Measurements from ENCODE around the gene ADAMTS15.

Gene ADAMTS15

DNA sequence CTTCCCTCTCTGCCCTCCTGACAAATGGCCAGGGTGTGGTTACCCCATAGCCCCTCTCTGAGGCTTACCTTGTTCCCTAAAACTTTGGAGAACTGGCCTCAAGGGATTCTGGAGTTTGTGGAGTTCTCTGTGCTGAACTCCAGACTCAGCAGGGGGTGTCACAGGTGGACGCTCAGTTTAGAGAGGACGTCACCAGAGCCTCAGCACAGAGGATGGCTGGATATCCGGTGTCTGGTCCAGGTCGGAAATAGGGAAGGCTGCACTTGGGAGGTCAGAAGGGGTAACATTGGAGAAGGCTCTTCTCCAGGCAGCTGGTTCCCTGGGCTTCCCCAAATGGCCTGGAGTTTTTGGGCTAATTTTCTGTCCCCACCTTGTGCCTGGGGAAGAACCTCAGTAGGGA lies 64.2 kb downstream of the ADAMTS15 start:
- no peak for DNase-seq (ENCODE audit: low read depth in 1 of 2, low spot score in 1 of 2)

DNA sequence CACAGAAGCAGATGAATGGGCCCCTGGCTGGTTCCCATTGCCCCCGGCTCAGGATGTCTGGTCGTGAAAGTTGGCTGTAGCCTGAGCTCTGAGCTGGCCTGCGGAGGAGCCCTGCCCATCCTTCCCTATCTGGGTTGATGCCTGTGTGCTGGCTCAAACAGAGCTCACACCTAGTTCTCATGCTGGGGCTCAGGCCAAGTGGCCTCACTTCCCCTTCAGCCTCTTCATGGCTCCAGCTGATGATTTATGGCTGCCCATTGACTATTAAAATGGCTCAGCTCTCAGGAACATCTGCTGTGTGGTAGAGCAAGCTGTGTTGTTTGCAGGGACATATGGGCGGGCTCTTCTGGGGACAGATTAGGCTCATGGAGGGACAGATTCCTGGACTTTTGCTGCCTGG lies 64.7 kb downstream of the ADAMTS15 start:
- no peak for DNase-seq (ENCODE audit: low read depth in 1 of 2, low spot score in 1 of 2)

DNA sequence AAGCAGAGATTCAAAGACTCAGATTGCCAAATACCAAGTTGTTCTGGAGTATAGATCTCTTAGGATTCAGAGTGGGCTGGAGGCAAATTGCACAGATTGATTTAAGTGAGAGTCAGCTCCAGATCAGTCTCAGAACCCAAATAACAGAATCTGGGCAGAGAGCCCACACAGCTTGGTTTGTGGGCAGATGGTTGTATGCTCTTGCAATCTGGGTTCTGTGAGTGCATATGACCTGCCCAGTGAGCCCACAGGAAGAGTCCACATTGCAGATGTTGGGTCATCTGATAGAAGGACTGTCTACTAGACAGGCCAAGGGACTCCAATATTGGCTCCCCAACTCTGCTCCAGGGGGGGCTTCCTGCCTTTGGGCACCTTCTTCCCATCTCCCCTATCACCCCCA lies 65.9 kb downstream of the ADAMTS15 start:
- no peak for DNase-seq (ENCODE audit: low read depth in 1 of 2, low spot score in 1 of 2)

DNA sequence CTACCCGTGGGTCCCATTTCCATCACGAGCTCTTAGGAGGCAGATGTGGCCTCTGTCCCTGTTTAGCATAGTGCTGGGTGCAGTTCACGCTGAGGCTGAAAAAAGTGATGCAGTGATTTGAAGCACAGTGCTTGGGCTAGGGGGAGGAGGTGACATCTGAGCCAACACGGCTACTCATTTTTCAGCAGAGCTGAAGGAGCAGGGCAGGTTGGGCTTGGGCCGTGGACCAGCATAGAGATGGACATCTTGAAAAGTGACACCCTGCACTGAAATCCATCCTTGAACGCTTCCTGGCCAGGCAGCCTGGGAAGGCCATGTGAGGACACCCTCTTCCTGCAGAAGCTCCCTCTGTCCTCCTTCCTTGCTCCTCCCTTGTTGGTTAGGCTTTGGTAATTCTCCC lies 66.4 kb downstream of the ADAMTS15 start:
- no peak for DNase-seq (ENCODE audit: low read depth in 1 of 2, low spot score in 1 of 2)

DNA sequence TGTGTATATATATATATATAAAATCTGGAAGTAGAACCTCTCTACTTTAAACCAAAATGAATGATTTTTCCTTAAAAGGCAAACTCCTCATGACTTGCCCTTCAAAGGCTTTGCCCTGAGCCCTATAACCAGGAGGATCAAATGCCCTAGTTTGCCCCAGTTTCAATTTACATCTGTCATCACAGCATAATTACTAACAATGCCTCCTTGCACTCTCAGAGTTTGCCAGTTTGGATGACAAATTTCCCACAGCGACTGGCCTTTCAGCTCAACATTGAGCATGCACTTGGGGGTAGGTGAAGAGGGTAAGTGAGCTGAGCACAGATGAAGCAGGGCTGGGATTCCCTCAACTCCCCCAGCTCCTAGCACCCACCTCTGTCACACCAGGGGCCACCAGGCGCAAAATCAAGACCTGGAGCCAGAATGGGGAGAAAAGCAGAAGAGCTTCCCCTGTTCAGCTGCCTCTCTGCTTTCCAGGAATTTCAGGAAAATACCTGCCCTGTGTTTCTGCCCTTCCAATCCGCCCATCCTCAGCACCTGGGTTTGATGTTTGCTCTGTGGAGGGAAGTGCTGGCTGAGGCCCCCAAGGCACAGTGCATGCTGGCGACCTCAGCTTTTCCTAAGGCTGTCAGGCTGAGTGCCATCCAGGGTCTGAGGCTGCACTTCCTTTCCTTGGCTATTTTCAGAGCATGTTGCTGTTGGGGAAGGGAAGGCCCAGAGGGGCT lies 67.5 kb downstream of the ADAMTS15 start:
- no peak for DNase-seq (ENCODE audit: low read depth in 1 of 2, low spot score in 1 of 2)

DNA sequence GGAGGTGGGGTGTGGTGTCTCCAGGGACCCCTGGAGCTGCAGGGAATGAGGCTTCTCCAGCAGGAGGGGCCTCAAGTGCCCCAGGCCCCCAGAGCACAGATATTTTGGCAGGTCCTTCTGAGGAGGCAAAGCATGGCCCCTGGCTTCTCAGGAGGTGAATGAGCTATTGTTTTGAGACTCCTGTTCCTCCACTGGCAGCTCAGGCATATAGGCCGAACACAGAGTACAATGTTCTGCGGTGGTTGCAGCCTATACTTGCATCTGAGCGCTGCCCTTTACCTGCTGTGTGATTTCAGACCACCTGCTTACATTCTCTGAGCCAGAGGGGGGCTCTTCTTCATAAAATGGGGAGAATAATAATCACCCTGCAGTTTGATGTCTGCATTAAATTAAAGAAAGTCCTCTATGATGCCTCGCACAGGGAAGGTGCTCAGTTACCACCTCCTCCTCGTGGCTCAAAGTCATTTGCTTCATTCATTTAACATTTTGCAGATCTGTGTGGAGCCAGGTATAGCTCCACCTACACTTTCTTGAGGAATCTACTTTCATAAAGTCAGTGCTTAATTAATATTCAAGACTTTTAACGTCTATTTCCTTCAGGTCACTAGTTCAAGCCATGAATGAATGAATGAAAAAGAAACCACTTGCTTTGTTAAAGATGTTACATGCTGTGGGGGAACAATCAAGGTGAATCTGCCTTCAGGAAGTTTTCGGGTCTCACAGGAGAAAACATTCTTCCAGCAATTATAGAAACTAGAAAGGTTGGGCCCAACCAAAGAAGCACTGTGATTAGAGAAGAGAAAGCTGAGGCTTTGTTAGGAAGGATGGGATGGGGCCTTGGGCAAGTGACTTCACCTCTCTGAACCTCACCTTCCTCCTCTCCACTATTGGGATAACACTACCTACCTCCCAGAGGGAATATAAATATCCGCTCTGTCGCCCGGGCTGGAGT lies 68.4 kb downstream of the ADAMTS15 start:
- DNase-seq (ENCODE audit: low read depth in 1 of 2, low spot score in 1 of 2): no peak

DNA sequence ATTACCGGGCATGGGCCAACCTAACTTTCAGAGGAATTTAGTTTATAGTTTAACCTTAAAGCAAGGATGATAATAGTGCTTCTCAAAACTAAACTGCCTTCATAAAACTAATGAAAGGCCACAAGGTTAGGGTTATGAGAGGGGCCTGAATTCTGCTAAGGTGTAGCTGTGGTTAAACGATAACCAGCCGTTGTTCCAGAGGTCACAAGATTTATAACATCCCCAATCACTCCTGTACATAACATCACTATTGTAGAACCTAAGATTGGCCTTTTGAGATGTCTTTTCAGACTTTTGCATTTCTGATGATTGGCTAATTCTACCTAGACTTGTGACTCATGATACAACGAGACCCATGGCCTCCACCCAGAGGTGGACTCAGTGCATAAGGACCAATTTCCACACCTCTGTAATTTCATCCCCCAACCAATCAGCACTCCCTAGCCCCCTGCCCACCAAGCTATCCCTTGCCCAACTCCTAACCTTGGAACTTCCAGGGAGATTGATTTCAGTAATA lies 69.8 kb downstream of the ADAMTS15 start:
- no peak for DNase-seq (ENCODE audit: low read depth in 1 of 2, low spot score in 1 of 2)

DNA sequence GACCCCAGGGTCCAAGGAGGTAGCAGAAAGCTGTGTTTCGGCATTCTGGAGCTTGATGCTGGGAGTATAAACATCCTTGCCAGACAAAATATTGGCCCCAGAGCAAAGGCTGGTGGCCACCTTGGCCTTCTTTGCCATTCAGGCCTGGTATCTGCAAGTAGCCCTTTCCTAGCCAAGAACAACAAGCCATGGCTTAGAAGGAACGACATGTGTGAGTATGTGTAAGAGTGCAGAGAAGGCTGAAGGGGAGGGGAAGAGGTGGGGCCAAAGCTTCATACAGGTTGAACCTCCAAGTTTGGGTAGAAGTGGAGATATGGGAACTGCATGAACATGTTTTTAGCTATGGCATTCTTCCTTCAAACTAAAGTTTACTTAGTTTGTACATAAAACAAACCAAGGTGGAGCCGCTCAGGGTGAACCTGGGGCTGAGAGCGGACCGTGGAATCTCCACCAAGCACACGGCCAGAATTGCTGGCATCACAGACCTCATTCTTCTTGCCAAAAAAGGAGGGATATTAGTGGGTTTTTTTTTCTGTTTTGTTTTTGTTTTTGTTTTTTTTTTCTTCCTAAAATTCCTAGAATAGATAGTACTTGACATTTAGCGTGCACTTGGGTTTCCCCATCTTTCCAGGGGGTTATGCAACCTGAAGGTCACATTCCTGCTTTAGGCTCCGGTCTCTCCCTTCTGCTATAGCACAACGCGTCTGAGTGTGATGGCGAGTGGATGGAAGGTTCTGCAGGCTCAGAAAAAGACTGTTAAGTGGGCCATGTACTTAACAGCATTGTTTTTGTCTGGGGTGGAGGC lies 70.9 kb downstream of the ADAMTS15 start:
- no peak for DNase-seq (ENCODE audit: low read depth in 1 of 2, low spot score in 1 of 2)

DNA sequence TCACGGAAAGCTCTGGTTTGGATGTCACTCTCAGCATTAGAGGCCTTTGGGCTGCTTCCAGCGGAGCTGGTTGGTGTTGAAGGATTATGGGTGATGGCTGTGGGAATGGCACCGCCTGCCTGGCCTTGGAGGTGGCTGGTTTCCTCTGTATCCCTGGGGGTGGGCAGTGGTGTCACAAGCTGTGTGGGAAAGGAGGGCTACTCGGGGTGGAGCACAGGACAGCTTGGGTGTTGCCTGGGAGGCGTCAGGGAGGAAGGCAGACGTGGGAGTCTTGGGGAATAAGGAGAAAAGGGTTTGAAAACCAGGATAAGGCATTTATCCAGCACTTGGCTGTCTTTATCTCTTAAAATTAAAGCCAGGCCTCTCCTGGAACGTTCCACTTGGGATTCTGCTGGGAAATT lies 71.8 kb downstream of the ADAMTS15 start:
- DNase-seq (ENCODE audit: low read depth in 1 of 2, low spot score in 1 of 2): no peak

DNA sequence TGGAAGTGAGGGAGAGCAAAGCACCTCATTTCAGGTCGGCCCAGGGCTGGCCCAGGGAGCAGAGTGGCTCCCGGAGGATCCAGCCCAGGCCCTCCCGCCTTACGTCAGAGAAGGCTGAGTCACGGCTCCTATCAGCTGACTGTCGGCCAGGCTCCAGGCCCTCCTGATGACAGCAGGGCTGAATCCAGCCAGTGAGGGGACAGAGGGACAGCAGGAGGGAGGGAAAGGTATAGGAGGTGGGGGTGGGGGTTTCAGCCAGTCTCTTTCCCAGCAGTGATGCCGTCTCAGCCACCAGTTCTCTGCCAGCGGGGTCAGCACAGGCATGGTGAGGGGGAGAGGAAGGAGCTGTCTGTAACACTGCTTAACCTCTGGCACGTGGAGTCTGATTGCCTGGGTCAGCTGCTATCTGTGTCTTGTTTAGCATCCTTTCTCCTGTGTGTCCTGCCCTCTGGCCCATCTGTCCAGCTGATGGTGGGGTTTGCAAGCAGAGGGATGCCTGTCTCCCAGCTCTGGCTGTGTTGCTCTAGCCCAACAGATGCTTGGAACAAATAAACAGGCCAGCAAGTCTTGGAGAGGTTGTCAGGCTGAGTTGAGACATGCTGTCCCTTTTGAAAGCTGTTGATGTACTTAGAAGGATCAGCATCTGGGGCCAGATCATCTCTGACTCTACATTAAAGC lies 74.0 kb downstream of the ADAMTS15 start:
- no peak for DNase-seq (ENCODE audit: low read depth in 1 of 2, low spot score in 1 of 2)

DNA sequence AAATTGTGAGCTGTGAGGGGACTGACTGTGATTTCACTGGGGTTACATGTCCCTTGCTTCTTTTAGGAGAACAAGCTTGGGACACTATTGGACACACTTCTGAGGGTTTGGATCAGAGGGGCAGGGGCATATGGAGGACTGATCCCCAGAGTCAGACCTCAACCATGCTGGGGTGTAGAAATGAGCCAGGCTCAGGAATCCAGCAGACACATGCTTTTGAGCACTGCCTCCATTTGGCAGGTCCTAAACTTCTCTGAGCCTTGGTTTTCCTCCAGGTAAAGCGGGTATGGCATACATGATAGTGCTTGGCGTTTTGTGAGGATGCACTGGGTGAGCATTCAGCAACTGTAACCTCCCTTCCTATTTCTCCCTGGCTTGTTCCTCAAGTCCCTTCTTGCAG lies 74.7 kb downstream of the ADAMTS15 start:
- no peak for DNase-seq (ENCODE audit: low read depth in 1 of 2, low spot score in 1 of 2)

DNA sequence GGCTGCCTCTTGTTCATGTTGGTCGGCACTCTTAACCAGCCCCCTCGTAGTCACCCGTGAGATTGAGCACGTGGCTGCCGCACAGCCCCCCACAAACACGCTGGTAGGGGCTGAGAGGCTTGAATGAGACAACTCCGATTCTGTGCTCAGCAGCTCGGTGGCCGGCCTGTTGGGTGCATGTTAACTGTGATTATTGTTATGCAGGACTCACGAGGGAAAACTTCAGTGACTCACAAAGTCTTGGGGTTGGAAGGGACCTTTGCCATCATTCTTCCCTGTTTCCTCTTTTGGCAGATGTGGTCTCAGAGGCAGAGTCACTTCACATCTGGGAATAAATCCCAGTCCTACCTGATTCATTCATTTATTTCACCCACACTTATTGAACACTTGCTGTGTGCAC lies 75.2 kb downstream of the ADAMTS15 start:
- no peak for DNase-seq (ENCODE audit: low read depth in 1 of 2, low spot score in 1 of 2)

DNA sequence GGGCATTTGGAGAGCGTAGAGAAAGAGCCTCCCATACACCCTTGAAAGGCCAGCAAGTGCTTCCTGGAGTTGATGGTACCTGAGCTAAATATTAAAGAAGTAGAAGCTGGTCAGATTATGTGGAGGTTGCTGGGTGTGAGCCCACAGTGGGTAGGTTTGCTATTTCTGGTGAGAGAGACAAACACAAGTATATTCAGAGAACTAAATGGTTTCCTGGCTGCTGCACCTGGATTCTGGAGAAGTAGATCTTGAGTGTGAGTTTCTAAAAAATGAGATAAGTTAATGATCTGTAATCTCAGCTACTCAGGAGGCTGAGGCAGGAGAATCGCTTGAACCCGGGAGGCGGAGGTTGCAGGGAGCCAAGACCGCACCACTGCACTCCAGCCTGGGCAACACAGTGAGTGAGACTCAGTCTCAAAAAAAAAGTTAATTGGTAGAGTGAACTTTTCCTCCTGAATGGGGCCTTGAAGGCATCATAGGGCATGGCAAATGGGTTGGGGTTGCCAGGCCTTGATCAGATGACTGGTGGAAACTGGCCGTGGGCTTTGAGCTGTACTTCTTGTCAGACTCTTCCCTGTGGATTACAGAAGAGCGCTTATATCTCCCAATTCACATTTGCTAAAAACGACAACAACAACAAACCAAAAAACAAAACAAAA lies 75.8 kb downstream of the ADAMTS15 start:
- no peak for DNase-seq (ENCODE audit: low read depth in 1 of 2, low spot score in 1 of 2)

DNA sequence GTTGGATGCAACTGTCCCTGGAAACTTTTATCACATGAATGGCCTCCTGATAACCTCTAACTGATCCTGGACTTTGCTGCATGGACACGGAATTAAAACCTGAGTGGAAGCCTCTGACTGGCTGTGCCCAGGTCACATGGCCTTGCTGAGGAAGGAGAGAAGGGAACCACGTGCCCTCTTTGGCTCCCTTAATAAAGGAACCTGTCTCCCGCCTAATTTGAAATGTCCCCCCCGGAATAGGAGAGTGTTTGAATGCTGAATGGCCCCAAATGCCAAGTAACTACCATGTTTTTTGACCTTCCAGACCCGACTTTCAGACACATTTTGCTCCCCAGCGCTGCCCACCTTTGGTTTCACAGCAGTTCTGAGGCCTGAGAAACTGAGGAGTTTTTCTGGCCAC lies 76.9 kb downstream of the ADAMTS15 start:
- DNase-seq (ENCODE audit: low read depth in 1 of 2, low spot score in 1 of 2): no peak

Measured in stimulated activated CD4-positive, alpha-beta T cell treated with anti-CD3 and anti-CD28 coated beads, Interleukin-15, amount 100 ng/mL, for 1 hour (primary cell).